ENCODE results near the gene PSMA4. TPM values are rescaled to one million over a fixed set of nuclear protein-coding genes. Genes with fewer than 3 reads are reported as not detected.

The PSMA4 gene
- total and polyA plus RNA-seq, 4 donors: 92.7 to 244 (median 161) TPM

Small RNAs within 50 kb of the gene (small RNA-seq; reads per million reads assigned to genes)
- gene AC067863.2 (ENCODE audit: low replicate concordance): not detected

Other genes starting within 250 kb of the PSMA4 start
- gene SKIC8, start 240.8 kb upstream of the PSMA4 start, total RNA-seq: 10 to 100 TPM; 45.1 to 64.9 TPM
- gene SKIC8, start 240.8 kb upstream of the PSMA4 start, polyA plus RNA-seq: 10 to 100 TPM; 51.0 to 57.2 TPM
- 1 to 10 TPM in 1 of 2 donors, not detected in 1; 1.1 TPM for gene CRABP1, start 200.1 kb upstream of the PSMA4 start, total RNA-seq
- not detected for gene CRABP1, start 200.1 kb upstream of the PSMA4 start, polyA plus RNA-seq
- gene IREB2, start 102.2 kb upstream of the PSMA4 start, total RNA-seq: 10 to 100 TPM; 56.9 to 71.5 TPM
- gene IREB2, start 102.2 kb upstream of the PSMA4 start, polyA plus RNA-seq: 10 to 100 TPM in 1 of 2 donors, 1 to 10 TPM in 1; 9.8 to 19.9 TPM
- gene HYKK, start 32.9 kb upstream of the PSMA4 start, total RNA-seq: 1 to 10 TPM; 4.5 to 5.3 TPM
- 1 to 10 TPM; 1.6 to 5.7 TPM for gene HYKK, start 32.9 kb upstream of the PSMA4 start, polyA plus RNA-seq
- gene CHRNA5, start 25.1 kb downstream of the PSMA4 start, total RNA-seq: 1 to 10 TPM in 1 of 2 donors, under 1 TPM in 1; 0.23 to 1.3 TPM
- 1 to 10 TPM in 1 of 2 donors, under 1 TPM in 1; 0.73 to 1.1 TPM for gene CHRNA5, start 25.1 kb downstream of the PSMA4 start, polyA plus RNA-seq
- gene CHRNA3, start 80.6 kb downstream of the PSMA4 start, total RNA-seq: under 1 TPM in 1 of 2 donors, not detected in 1; 0.06 TPM
- gene CHRNA3, start 80.6 kb downstream of the PSMA4 start, polyA plus RNA-seq: under 1 TPM in 1 of 2 donors, not detected in 1; 0.03 TPM
- not detected for gene CHRNB4, start 100.8 kb downstream of the PSMA4 start, total RNA-seq
- under 1 TPM in 1 of 2 donors, not detected in 1; 0.05 TPM for gene CHRNB4, start 100.8 kb downstream of the PSMA4 start, polyA plus RNA-seq